ENCODE measurements around the gene ZNF682.
"Not testable (repeated sequence)": the region's sequence is repeated elsewhere in the genome, so short reads cannot be mapped to it uniquely, and the experiment has no call there.

The ZNF682 gene

DNA sequence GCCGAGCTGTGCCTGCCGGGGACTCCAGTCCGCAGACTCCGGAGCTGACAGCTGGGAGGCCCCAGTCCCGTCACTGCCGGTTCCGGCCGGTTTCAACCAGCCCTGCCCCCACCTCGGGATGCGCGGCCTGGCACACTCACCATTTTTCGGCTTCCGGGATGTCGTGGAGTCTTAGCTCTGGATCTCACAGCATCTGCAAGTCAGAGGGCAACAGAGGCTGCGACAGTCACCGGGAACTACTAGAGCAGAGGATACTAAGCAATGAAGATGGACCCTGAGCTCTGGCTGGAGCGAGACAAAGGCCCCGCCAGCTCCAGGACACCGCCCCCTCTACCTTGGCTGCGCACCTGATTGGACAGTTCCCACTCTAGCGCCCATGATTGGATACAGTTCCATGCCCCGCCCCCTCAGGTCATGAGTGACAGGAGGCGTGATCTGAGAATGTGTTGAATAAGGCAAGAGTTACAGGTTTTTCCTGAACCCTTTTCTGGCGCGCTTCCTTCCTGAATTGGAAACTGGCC, at the start of gene ZNF682:
Gene ZNF682, minus strand, starts transcription at position 303 of the 521 bp plus-strand sequence. Its CDS starts 160 bp downstream, at position 143.
- DNase-seq: peak; percentile 95

- DNase-seq: not testable (repeated sequence)
These were observed 43.6 kb upstream of the ZNF682 start for GRCh38 chr19:20082876-20083275.

- DNase-seq: not testable (repeated sequence)
These were observed 43.0 kb upstream of the ZNF682 start for GRCh38 chr19:20082232-20082833.

DNA sequence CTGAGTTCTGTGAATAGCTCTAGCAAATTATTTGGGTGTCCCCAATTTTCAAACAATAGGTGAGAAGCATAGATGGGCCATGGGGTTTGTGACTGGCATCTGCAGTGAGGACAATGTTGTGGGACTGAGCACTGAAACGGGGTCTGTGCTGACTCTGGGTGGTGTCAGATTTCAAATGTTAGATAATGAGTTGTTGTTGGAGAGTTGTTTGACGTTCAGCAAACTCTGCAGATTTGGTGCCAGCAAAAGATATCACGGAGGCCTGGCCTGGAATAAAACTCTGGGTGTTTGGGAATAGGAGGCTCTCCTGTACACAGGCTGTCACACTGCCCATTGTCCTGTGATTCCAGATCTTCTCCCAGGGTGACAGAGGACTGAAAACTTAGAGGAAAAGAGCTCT, 41.4 kb upstream of the ZNF682 start:
- DNase-seq: no peak

DNA sequence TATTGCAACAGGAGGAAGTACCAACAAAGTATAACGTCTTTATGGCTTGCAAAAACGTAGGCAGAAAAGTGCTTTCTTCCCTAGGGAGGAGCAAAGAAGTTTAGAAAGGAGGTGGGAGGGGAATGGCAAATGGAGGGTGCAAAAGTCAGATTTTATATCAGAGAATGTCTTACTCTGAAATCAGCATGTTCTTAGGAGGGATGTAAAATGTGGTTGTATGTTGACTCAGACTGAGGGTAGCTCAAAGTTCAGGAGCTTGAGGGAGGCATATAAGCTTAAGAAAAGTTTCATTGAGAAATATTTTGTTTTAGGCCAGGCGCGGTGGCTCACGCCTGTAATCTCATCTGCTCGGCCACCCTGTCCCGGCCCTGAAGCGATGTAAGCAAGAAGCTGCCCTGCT, 40.2 kb upstream of the ZNF682 start:
- no peak for DNase-seq

DNA sequence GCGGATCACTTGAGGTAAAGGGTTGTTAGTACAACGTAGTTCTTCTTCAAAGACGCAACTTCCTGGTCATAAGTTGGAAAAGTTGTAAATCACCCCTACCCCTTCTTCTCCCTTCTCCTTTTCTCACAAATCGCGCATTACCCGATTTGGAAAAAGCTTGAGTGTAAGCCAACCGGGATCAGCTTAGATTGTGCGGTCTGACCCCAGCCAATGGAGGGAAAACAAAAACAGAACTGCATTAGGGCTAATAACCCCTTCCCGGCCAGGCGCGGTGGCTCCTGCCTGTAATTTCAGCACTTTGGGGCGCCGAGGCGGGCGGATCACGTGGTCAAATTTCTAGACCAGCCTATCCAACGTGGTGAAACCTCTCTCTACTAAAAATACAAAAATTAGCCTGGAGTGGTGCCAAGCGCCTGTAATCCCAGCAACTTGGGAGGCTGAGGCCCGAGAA, 39.3 kb upstream of the ZNF682 start:
- DNase-seq: peak; percentile 78

DNA sequence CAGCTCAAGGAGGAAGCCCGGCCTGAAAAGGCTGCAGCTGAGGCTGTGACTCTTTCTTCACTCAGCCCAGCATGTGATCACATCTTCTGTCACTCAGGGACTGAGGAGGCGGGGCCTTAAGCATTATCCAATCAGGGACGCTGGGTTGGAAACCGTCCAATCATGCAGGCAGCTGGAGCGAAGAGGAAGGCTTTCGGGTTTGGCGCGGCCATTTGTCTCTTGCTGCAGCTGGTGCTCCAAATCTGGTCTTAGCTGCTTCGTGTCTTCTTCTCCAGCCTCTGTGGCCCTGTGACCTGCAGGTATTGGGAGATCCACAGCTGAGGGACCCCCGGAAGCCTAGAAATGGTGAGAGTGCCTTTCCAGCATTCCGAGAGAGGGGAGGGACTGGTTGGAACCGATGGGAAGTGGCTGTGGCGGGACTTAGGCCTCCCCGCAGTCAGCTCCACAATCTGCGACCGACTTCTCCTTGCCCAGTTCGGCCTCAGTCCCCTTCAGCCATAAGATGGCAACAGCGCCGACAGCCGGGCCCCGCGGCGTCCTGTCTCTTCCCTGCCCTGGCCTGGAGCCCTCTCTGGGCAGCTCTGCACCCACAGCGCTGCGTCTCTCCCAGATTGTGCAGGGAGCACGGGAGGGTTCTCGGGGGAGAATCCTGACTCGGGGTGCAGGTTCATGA, 38.6 kb upstream of the ZNF682 start, which contains the start of gene ZNF90:
Gene ZNF90, plus strand, starts transcription at position 210 of the 673 bp plus-strand sequence. Its CDS starts 133 bp downstream, at position 343.
- peak; percentile 98 for DNase-seq

DNA sequence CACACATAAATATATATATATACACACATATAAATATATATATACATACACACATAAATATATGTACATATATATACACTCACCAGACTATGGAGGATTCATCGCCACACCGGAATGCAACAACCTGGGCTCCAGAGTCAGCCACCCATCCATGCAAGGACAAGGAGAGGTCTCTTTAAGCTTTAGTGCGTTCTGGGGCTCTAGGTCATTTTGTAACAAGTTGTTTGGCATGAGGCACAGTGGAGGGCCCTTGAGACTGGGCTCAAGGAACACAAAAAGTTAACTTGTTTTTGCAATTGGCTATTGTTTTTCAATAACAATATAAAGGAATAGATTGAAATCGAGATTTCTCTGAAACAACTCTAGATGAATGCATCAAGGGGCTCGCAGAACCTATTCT, 33.6 kb upstream of the ZNF682 start:
- no peak for DNase-seq

DNA sequence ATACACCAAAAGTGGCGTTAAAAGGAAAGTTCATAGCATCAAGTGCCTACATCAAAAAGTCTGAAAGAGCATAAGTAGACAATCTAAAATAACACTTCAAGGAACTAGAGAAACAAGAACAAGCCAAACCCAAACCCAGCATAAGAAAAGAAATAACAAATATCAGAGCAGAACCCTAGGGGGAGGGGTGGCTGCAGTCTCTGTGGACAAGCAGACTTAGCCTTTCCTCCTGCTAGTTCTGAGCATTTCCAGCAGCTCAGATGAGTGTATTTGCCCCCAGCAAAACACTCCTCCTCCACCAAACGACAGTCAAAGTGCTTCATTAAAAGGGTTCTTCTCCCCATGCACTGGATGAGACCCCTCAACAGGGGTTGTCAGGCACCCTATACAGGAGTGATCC, 31.4 kb upstream of the ZNF682 start:
- DNase-seq: no peak

GRCh38 chr19:20068559-20068958, 29.3 kb upstream of the ZNF682 start:
- not testable (repeated sequence) for DNase-seq

GRCh38 chr19:20067943-20068342, 28.6 kb upstream of the ZNF682 start:
- no peak for DNase-seq

DNA sequence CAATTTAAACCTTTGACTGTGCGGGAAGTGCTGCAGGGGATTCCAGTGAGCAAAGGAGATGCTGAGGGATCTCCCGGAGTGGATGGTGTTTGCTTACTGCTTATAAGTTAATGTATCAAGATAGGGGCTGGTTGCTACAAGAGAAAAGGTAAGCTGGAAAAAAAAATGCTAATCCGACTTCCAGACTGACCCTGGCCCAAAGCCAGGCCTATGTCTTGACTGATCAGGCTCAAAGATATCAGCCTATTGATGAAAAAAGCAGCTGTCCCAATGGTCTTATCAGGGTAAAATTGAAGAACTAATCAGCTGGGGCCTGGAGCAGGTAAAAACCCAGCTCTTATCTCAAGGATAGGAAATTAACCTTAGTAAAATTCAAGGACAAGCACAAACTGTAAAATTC, 27.6 kb upstream of the ZNF682 start:
- DNase-seq: no peak

DNA sequence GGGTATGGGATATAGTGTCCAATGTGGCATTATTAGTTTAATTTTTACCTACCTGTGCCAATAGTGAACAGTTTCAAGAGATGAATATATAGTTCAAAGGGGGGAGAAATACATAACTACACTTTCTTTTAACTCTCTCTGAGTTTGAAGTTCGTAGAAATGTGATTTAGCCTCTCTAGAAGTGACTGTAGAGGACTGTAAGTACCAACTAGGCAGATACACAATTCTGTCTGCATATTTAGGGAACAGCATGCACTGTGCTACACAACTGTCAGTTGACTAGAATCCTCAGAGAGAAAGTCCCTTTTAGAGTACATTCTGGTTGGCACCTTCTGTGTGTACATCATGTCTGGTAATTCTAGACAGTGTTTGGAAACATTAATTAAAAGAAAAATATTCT, 21.0 kb upstream of the ZNF682 start:
- no peak for DNase-seq

GRCh38 chr19:20058738-20059137, 19.4 kb upstream of the ZNF682 start:
- not testable (repeated sequence) for DNase-seq

DNA sequence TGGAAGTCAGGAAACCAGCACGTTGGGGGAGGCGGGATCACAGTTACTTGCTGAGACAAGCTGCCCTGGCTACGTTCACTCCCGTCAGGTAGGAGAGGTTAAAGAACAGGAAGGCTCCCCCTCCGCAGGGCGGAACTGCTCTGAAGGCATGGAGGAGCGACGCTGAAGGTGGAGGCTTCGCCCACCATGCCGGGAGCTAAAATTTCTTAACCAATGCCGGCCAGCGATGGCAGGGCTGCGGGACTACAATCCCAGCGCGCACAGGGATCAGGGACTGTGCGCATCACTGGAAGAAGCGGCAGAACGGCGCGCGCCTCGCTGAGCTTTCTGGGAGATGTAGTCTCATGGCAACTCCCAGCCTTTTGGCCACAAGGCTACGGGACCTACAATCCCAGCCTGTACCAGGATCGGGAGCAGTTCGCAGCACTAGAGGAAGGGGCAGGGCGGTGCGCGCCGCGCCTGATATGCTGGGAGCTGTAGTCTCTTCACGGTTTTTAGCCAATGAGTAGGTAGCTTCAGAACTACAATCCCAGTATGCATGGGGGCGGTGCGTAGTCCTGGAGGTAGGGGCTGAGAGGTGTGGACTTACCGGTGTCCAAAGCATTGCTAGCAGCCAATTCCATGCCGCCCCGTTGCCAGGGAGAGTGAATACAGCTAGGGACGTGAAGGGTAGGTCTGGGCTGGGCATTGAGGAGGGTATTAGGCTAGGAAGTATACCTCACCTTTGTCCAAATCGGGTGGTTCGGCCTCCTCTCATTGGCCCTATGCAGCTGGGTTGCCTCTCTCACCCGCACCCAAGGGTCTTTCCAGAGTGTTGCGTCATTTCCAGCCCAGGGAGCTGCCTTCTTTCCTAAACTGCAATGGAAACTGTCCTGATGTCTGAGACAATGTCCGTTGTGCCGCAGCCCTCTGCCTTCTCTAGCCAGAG, 12.8 kb upstream of the ZNF682 start:
- peak; percentile 98 for DNase-seq

DNA sequence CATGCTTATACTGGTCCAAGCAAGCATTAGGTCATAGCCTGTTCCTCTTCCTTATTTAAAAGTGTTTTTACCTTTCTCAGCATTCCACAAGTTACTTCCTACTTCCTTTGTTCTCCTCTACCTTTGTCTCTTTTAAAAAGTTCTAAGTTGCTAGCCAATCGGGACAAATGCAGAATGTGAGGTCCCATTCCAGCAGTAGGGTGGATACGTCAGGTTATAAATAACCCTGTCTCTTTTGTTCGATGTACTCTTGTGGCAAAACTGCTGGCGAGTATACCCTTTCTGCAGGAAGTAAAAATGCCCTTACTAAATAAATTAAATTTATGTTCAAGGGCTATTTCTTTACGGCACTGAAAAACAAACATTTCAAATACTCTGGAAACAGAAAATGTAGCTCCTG, 6.4 kb upstream of the ZNF682 start:
- not testable (repeated sequence) for DNase-seq

DNA sequence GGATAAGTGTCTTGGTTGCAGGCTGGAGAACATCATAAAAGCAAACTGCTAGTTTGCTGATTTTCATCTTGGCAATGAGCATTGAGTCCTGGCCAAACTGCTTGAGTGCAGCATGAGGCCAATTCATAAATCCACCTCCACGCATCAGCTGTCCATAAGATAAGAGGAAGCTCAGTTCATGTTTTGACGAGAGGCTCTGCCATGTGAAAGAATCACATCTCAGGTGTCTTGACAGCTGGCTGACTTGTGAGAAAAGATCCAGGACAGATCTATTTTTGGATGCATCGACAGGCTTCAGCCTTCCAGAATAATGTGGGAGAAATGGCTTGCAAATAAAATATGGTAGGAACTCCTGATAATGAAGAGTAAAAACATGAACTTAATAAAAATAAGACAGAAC, 5.4 kb upstream of the ZNF682 start:
- no peak for DNase-seq

- no peak for DNase-seq
These were observed 725 bp downstream of the ZNF682 start for GRCh38 chr19:20038358-20039202.

GRCh38 chr19:20035935-20036334, 3.4 kb downstream of the ZNF682 start:
- DNase-seq: no peak

GRCh38 chr19:20028611-20029010, 10.7 kb downstream of the ZNF682 start:
- DNase-seq: no peak

DNA sequence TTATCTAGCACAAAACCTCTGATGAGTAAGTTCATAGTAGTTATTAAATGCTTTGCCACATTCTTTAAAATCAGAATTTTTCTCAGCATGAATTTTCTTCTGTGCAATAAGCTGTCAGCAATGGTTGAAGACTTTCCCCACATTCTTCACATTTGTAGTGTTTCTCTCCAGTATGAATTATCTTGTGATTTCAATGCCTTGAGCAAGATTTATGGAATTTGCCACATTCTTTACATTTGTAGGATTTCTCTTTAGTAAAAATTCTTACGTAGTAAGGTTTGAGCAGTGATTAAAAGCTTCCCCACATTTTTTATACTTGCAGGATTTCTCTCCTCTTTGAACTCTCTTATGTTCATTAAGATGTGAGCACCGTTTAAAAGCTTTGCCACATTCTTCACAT, 33.6 kb downstream of the ZNF682 start:
- no peak for DNase-seq

GRCh38 chr19:19997656-19998268, 41.5 kb downstream of the ZNF682 start:
- DNase-seq: no peak
